HG03175 (cell line): ENCODE data around the gene ADNP2.

Source experiments
- ATAC-seq: cut with Tn5 transposase; IDR thresholded peaks from one replicate; pipeline ENCODE4 v1.9.1; 2021; ENCODE audit warnings: mild to moderate bottlenecking, moderate library complexity; ENCODE audit not compliant: unreplicated experiment

The ADNP2 gene

DNA sequence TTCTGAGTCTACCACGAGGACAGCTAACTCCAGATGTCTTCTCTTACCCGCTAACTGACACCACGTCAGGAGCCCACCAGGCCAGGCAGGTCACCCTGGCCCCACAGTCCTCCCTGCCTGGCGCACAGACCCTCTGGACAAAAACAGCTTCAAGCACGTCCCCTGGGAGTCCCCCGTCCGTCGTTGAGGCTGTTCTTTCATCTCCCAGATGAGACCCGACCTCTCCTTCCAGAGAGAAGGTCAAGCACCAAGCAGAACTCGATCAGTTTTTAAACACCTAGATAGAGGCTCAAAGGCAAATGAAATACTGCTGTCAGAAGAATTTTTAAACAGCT is 80.4 kb downstream of the ADNP2 start:
- no peak for ATAC-seq
